Measurements from ENCODE around the gene RO60.

GRCh38 chr1:193103759-193104501 lies 44.5 kb downstream of the RO60 start:
- TF ChIP-seq JUND (IDR thresholded peaks at IDR 0.05) (no peak), TEAD4 (IDR thresholded peaks at IDR 0.05; ENCODE audit: borderline replicate concordance, insufficient read depth) (no peak), CHD2 (IDR thresholded peaks at IDR 0.05; ENCODE audit: low read length, partially characterized antibody) (no peak), POLR2AphosphoS5 (IDR thresholded peaks at IDR 0.05; ENCODE audit: low read depth, low read length) (no peak)
